Adipose tissue (tissue), 3 donors: Measurements from ENCODE around the gene GABPB2. TPM values are rescaled to one million over a fixed set of nuclear protein-coding genes. Genes with fewer than 3 reads are reported as not detected.

ENCODE experiments used
- H3K27ac ChIP-seq: one replicate; pipeline ENCODE4 v1.5.1; 2013; ENCODE audit warnings: low read depth, low read length
- WGBS, 3 donors: extraction: QIAGEN DNeasy Blood & Tissue Kit; methylation state at CpG; one replicate each; pipeline ENCODE4 v1.1.7; 2013; 5-methylcytosine and 5-hydroxymethylcytosine counted together
- polyA plus RNA-seq, 3 donors: library from polyadenylated mRNA; stranded (reverse); fragments of 200-250 nt; gene quantifications; one replicate each; pipeline ENCODE4 v1.2.3, GENCODE V29; 2013
- donor health status: healthy with polysubstance abuse.
- donor health status: Bipolar disorder and iron deficiency.
- donor health status: healthy.

Gene GABPB2
- 10 to 100 TPM in 1 of 3 donors, 1 to 10 TPM in 2; 3.0 to 12.4 (median 8.3) TPM for polyA plus RNA-seq

- peak within 1 kb of the TSS; percentile 63 for H3K27ac ChIP-seq
- WGBS, 3 donors, result 0% methylated on average over 44 to 50 of the region's 50 CpGs
Measured at GRCh38 chr1:151070474-151071276, at the start of gene GABPB2. GABPB2 (plus strand) TSS chr1:151070761; CDS start chr1:151088190, 17,429 bp downstream.

- 24 to 27% (median 26%) methylated on average over 6 of the region's 6 CpGs for WGBS, 3 donors
- no peak overlapping the region for H3K27ac ChIP-seq
Measured at GRCh38 chr1:151024540-151025146, 45.9 kb upstream of the GABPB2 start.

- H3K27ac ChIP-seq, result no peak overlapping the region
Measured at GRCh38 chr1:151026460-151026859, 44.1 kb upstream of the GABPB2 start.

- 96 to 100% (median 99%) methylated on average over 8 of the region's 8 CpGs for WGBS, 3 donors
- no peak overlapping the region for H3K27ac ChIP-seq
Measured at GRCh38 chr1:151032164-151032563, 38.4 kb upstream of the GABPB2 start.

- no peak overlapping the region for H3K27ac ChIP-seq
- 84 to 92% (median 87%) methylated on average over 3 of the region's 3 CpGs for WGBS, 3 donors
Measured at GRCh38 chr1:151035167-151035566, 35.4 kb upstream of the GABPB2 start.

GRCh38 chr1:151036356-151036755, 34.2 kb upstream of the GABPB2 start, which contains the start of gene BNIPL:
BNIPL (plus strand) TSS chr1:151036586; CDS start chr1:151036726, 140 bp downstream.
- no peak within 1 kb of the TSS for H3K27ac ChIP-seq
- WGBS, 3 donors, result 45 to 68% (median 57%) methylated on average over 2 of the region's 2 CpGs

- 82 to 89% (median 88%) methylated on average over 6 of the region's 6 CpGs for WGBS, 3 donors
- no peak overlapping the region for H3K27ac ChIP-seq
Measured at GRCh38 chr1:151037032-151037431, 33.5 kb upstream of the GABPB2 start.

- no peak overlapping the region for H3K27ac ChIP-seq
- WGBS, 3 donors, result 85 to 91% (median 89%) methylated on average over 3 of the region's 3 CpGs
Measured at GRCh38 chr1:151039521-151039920, 31.0 kb upstream of the GABPB2 start.

- WGBS, 3 donors, result 89 to 96% (median 92%) methylated on average over 1 of the region's 1 CpG
- H3K27ac ChIP-seq, result no peak overlapping the region
Measured at GRCh38 chr1:151043163-151043562, 27.4 kb upstream of the GABPB2 start.

GRCh38 chr1:151047591-151047924, 23.0 kb upstream of the GABPB2 start, which contains the start of gene C1orf56:
C1orf56 (plus strand) TSS chr1:151047751; CDS start chr1:151047848, 97 bp downstream.
- H3K27ac ChIP-seq, result no peak within 1 kb of the TSS
- WGBS, 3 donors, result 0 to 1% (median 0%) methylated on average over 24 to 29 of the region's 29 CpGs

GRCh38 chr1:151047925-151048644, 22.5 kb upstream of the GABPB2 start:
- WGBS, 3 donors, result 0 to 1% (median 1%) methylated on average over 48 of the region's 48 CpGs
- H3K27ac ChIP-seq, result no peak overlapping the region

GRCh38 chr1:151048645-151049032, 21.9 kb upstream of the GABPB2 start:
- no peak overlapping the region for H3K27ac ChIP-seq
- WGBS, 3 donors, result 15 to 34% (median 20%) methylated on average over 3 of the region's 3 CpGs

GRCh38 chr1:151049458-151049857, 21.1 kb upstream of the GABPB2 start:
- 90 to 93% (median 92%) methylated on average over 5 of the region's 5 CpGs for WGBS, 3 donors
- H3K27ac ChIP-seq, result no peak overlapping the region

GRCh38 chr1:151050051-151050688, 20.4 kb upstream of the GABPB2 start:
- WGBS, 3 donors, result 78 to 86% (median 84%) methylated on average over 2 of the region's 2 CpGs
- H3K27ac ChIP-seq, result no peak overlapping the region

- no peak overlapping the region for H3K27ac ChIP-seq
- WGBS, 3 donors, result 70 to 88% (median 78%) methylated on average over 2 of the region's 2 CpGs
Measured at GRCh38 chr1:151051356-151052009, 19.1 kb upstream of the GABPB2 start.

- no peak overlapping the region for H3K27ac ChIP-seq
- 83 to 89% (median 88%) methylated on average over 4 of the region's 4 CpGs for WGBS, 3 donors
Measured at GRCh38 chr1:151054971-151055547, 15.5 kb upstream of the GABPB2 start.

- H3K27ac ChIP-seq, result no peak overlapping the region
- WGBS, 3 donors, result 43 to 48% (median 46%) methylated on average over 2 of the region's 2 CpGs
Measured at GRCh38 chr1:151055581-151055980, 15.0 kb upstream of the GABPB2 start.

GRCh38 chr1:151056149-151056548, 14.4 kb upstream of the GABPB2 start:
- no peak overlapping the region for H3K27ac ChIP-seq
- WGBS, 3 donors, result 34 to 68% (median 43%) methylated on average over 2 of the region's 2 CpGs
